NCI-H2227 treated with DMSO at 0.1 percent for 48 hours (cell line): Measurements from ENCODE around the gene ITIH6.
"Not testable (repeated sequence)": the region's sequence is repeated elsewhere in the genome, so short reads cannot be mapped to it uniquely, and the experiment has no call there.

Experiments
- DNase-seq: peaks from one replicate; lab custom pipeline; 2025; lab: John Stamatoyannopoulos, UW

ITIH6 gene

GRCh38 chrX:54799046-54799445, 991 bp upstream of the ITIH6 start:
- no peak for DNase-seq

- no peak for DNase-seq
Observed at GRCh38 chrX:54794795-54795194, 3.3 kb downstream of the ITIH6 start.

GRCh38 chrX:54794028-54794427, 4.0 kb downstream of the ITIH6 start:
- DNase-seq: no peak

GRCh38 chrX:54789405-54789804, 8.7 kb downstream of the ITIH6 start:
- not testable (repeated sequence) for DNase-seq

- DNase-seq: no peak
Observed at GRCh38 chrX:54788446-54788845, 9.6 kb downstream of the ITIH6 start.

GRCh38 chrX:54786967-54787366, 11.1 kb downstream of the ITIH6 start:
- no peak for DNase-seq

GRCh38 chrX:54785901-54786300, 12.2 kb downstream of the ITIH6 start:
- no peak for DNase-seq

GRCh38 chrX:54776987-54777672, 20.9 kb downstream of the ITIH6 start:
- DNase-seq: no peak

GRCh38 chrX:54776061-54776460, 22.0 kb downstream of the ITIH6 start:
- no peak for DNase-seq

- DNase-seq: not testable (repeated sequence)
Observed at GRCh38 chrX:54774391-54775094, 23.5 kb downstream of the ITIH6 start.

GRCh38 chrX:54758114-54759055, 39.7 kb downstream of the ITIH6 start:
- no peak for DNase-seq

GRCh38 chrX:54754854-54755253, 43.2 kb downstream of the ITIH6 start:
- no peak for DNase-seq

- DNase-seq: no peak
Observed at GRCh38 chrX:54748626-54749025, 49.4 kb downstream of the ITIH6 start.

GRCh38 chrX:54747733-54748393, 50.2 kb downstream of the ITIH6 start:
- no peak for DNase-seq

- no peak for DNase-seq
Observed at GRCh38 chrX:54746928-54747327, 51.1 kb downstream of the ITIH6 start.

- DNase-seq: no peak
Observed at GRCh38 chrX:54745676-54746075, 52.4 kb downstream of the ITIH6 start.

GRCh38 chrX:54738567-54738966, 59.5 kb downstream of the ITIH6 start:
- DNase-seq: not testable (repeated sequence)

GRCh38 chrX:54736298-54736942, 61.6 kb downstream of the ITIH6 start:
- DNase-seq: not testable (repeated sequence)

GRCh38 chrX:54721424-54721823, 76.6 kb downstream of the ITIH6 start:
- DNase-seq: no peak

GRCh38 chrX:54715621-54716020, 82.4 kb downstream of the ITIH6 start:
- no peak for DNase-seq

GRCh38 chrX:54714424-54714823, 83.6 kb downstream of the ITIH6 start:
- DNase-seq: no peak
